ENCODE data around the gene CMIP.

The CMIP gene

GRCh38 chr16:81458827-81459598, 14.4 kb downstream of the CMIP start:
- no peak for DNase-seq (ENCODE audit: low read depth in 4 of 4, low spot score in 1 of 4)

- no peak for DNase-seq (ENCODE audit: low read depth in 4 of 4, low spot score in 1 of 4)
These were observed 15.5 kb downstream of the CMIP start for GRCh38 chr16:81460075-81460474.

- DNase-seq (ENCODE audit: low read depth in 4 of 4, low spot score in 1 of 4) = no peak
These were observed 16.6 kb downstream of the CMIP start for GRCh38 chr16:81461243-81461642.

- DNase-seq (ENCODE audit: low read depth in 4 of 4, low spot score in 1 of 4) = no peak
These were observed 17.2 kb downstream of the CMIP start for GRCh38 chr16:81461766-81462165.

GRCh38 chr16:81462683-81463082, 18.1 kb downstream of the CMIP start:
- no peak for DNase-seq (ENCODE audit: low read depth in 4 of 4, low spot score in 1 of 4)

- no peak for DNase-seq (ENCODE audit: low read depth in 4 of 4, low spot score in 1 of 4)
These were observed 18.8 kb downstream of the CMIP start for GRCh38 chr16:81463296-81463890.

- no peak for DNase-seq (ENCODE audit: low read depth in 4 of 4, low spot score in 1 of 4)
These were observed 19.7 kb downstream of the CMIP start for GRCh38 chr16:81464279-81464678.

GRCh38 chr16:81465375-81465943, 20.9 kb downstream of the CMIP start:
- no peak for DNase-seq (ENCODE audit: low read depth in 4 of 4, low spot score in 1 of 4)

- DNase-seq (ENCODE audit: low read depth in 4 of 4, low spot score in 1 of 4) = no peak
These were observed 21.9 kb downstream of the CMIP start for GRCh38 chr16:81466356-81466980.

GRCh38 chr16:81467072-81467471, 22.5 kb downstream of the CMIP start:
- no peak for DNase-seq (ENCODE audit: low read depth in 4 of 4, low spot score in 1 of 4)

- no peak for DNase-seq (ENCODE audit: low read depth in 4 of 4, low spot score in 1 of 4)
These were observed 23.2 kb downstream of the CMIP start for GRCh38 chr16:81467815-81468214.

GRCh38 chr16:81468269-81468902, 23.8 kb downstream of the CMIP start:
- no peak for DNase-seq (ENCODE audit: low read depth in 4 of 4, low spot score in 1 of 4)

GRCh38 chr16:81469183-81469677, 24.6 kb downstream of the CMIP start:
- DNase-seq (ENCODE audit: low read depth in 4 of 4, low spot score in 1 of 4) = no peak

- no peak for DNase-seq (ENCODE audit: low read depth in 4 of 4, low spot score in 1 of 4)
These were observed 25.3 kb downstream of the CMIP start for GRCh38 chr16:81469710-81470535.

GRCh38 chr16:81470796-81471636, 26.4 kb downstream of the CMIP start:
- no peak for DNase-seq (ENCODE audit: low read depth in 4 of 4, low spot score in 1 of 4)

GRCh38 chr16:81471882-81472281, 27.3 kb downstream of the CMIP start:
- DNase-seq (ENCODE audit: low read depth in 4 of 4, low spot score in 1 of 4) = no peak

GRCh38 chr16:81472391-81472790, 27.8 kb downstream of the CMIP start:
- no peak for DNase-seq (ENCODE audit: low read depth in 4 of 4, low spot score in 1 of 4)

GRCh38 chr16:81473066-81473488, 28.5 kb downstream of the CMIP start:
- DNase-seq (ENCODE audit: low read depth in 4 of 4, low spot score in 1 of 4) = no peak

- DNase-seq (ENCODE audit: low read depth in 4 of 4, low spot score in 1 of 4) = no peak
These were observed 28.9 kb downstream of the CMIP start for GRCh38 chr16:81473558-81473957.
